ENCODE data around the gene SLC31A2.

DNA sequence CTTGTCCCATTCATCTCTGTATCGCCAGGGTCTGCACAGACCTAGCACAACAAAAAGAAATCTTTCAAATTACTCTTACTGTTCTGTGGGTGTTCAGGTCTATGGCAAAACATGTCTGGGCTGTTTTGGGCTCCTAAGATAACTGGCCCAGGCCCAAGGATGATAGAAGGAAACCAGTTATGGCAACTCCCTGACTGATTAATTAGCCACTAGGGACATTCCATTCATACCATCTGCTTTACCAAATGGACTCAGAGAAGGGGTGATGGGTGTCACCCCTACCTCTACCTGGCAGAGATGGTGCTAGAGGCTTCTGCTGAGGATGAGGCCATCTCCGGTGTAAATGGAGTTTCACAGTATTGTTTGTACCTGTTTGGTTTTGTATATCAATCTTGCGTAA is 1.9 kb downstream of the SLC31A2 start:
- TF ChIP-seq YY1 (IDR thresholded peaks at IDR 0.05; ENCODE audit: insufficient read depth, insufficient read length) (no peak), ZNF274 (IDR thresholded peaks at IDR 0.05; ENCODE audit: low read depth, low read length) (no peak), SUZ12 (IDR thresholded peaks at IDR 0.05; ENCODE audit: extremely low read depth, insufficient read depth, insufficient read length) (no peak)

All from NT2/D1 (cell line).